LHCN-M2 (cell line): ENCODE results near the gene SNAPC2. TPM values are rescaled to one million over a fixed set of nuclear protein-coding genes. Genes with fewer than 3 reads are reported as not detected.
"Not testable (repeated sequence)": the region's sequence is repeated elsewhere in the genome, so short reads cannot be mapped to it uniquely, and the experiment has no call there.

Experiments used
- DNase-seq: peaks from one replicate; pipeline ENCODE4 v3.0.0-alpha.2; 2012; ENCODE audit warnings: low read depth
- total RNA-seq: library from RNA; depleted of rRNA; stranded (reverse); fragments of >200 nt; gene quantifications from 2 replicates; pipeline ENCODE4 v1.2.3, GENCODE V29; 2014

The SNAPC2 gene
- total RNA-seq, 1 experiment from 2014 or later, result 25.5 TPM

DNA sequence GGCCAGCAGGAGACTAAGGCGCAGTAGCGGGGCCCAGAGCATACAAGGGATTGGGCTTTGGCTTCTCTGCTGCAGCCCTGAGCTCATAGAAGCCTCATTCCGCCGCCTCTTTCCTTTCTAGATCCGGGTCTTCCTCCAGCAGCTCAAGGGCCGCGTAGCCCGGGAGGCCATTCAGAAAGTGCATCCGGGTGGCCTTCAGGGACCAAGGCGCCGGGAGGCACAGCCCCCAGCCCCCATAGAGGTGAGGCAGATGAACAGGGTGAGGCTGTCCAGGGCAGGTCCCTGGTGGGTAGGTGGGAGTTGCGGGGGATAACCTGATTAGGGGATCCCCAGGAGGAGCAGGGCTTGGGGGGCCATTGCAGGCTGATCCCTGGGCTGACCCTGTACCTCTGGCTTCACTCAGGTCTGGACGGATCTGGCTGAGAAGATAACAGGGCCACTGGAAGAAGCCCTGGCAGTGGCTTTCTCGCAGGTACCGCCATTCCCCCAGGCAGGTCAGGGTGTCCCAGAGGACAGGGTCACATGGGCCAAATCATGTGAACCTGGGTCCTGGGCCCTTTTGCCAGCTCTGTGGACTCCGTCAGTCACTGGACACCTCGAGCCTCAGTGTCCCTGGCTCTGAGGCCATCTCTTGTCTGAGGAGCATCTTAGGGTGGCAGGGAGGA, 1.3 kb downstream of the SNAPC2 start:
- no peak for DNase-seq

DNA sequence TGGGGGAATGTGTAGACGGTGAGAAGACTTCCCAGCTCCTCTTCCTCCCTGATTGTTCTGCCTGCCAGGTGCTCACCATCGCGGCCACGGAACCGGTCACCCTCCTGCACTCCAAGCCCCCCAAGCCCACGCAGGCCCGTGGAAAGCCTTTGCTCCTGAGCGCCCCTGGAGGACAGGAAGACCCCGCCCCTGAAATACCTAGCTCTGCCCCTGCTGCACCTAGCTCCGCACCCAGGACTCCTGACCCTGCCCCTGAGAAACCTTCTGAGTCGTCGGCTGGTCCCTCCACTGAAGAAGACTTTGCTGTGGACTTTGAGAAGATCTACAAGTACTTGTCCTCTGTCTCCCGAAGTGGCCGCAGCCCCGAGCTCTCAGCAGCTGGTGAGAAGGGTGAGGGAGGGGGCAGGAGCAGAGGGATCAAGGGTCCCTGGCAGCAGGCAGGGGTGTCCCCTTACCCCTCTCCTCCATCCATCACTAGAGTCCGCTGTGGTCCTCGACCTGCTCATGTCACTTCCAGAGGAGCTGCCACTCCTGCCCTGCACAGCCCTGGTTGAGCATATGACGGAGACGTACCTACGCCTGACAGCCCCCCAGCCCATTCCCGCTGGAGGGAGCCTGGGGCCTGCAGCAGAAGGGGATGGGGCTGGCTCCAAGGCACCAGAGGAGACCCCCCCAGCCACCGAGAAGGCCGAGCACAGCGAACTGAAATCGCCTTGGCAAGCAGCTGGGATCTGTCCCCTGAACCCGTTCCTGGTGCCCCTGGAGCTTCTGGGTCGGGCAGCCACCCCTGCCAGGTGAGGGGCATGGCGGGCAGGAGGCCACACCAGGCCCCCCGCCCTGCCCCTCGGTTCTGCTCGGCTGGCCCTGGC, 2.1 kb downstream of the SNAPC2 start:
- DNase-seq, result no peak

DNA sequence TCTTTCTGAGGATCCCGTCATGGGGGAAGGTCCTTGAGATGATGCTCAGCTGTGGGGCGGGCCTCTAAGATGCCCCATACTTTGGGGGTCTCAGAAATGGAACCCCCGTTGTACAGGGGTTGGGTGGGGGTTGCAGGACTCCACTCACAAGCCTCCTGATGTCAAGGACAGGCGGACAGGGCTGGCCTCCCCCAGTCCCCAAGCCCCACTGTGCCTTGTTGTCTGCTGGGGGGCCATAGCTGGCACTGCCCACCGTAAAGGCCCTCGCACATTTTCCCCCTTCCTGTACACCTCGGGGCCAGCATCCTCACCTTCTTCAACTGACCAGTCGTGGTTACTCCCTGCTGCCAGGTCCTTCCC, 2.7 kb downstream of the SNAPC2 start:
- no peak for DNase-seq

DNA sequence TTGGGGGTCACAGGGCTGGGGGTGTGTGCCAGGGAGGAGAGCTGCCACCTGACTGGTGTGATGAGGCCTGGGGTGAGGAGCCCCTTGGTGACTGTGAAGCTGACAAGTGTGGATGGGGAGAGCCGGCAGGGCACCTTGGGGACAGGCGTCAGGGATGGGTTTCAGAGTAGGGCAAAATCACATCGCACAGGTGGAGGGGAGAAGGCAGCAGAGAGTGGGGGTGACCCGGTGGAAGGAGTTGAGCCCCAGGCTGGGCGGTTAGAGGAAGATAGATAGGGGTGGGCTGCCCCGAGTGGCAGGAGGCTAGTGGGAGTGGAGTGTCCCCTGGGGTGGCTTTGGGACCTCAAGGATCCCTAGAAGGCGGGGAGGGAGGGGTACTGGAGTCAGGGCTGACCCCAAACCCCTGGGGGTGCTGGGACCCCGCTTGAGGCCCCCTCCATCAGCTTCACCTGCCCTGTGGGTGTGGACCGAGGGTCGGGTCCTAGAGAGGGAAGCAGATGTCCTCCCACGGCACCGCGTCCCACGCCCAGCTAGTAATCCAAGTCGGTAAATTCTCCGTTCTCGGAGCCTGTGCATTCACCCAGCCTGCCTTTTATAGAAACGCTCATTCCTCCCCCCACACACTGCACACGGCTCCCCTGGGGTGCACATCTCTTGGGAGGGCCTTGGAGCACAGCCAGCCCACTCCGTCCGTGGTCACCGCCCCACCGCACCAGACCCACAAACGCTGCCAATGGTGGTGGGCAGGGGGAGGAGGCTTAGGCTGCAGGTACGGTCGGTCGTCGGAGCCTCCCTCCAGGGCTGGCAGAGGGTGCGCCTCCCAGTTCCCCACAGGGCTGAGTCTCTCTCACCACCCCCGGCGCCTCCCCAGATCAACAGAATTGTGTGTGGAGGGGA, 3.4 kb downstream of the SNAPC2 start:
- DNase-seq, result no peak

DNA sequence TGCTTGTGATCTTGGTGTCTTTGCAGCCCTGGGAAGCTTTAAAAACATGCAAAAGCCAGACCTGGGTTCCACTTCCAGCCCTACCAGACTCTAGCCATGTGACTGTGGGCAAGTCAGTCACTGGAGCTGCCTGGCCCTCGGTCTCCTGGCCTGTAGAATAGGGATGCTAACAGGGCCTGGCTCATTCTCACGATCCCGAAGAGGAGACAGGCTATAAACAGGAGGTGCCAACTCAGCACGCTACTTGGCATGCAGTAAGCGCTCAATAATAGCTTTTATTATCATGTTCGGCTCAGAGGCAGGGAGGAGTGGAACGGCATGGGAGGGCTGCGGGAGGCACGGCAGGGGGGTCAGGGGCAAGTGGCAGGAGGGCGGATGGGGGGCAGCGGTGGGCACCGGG, 4.1 kb downstream of the SNAPC2 start:
- no peak for DNase-seq

DNA sequence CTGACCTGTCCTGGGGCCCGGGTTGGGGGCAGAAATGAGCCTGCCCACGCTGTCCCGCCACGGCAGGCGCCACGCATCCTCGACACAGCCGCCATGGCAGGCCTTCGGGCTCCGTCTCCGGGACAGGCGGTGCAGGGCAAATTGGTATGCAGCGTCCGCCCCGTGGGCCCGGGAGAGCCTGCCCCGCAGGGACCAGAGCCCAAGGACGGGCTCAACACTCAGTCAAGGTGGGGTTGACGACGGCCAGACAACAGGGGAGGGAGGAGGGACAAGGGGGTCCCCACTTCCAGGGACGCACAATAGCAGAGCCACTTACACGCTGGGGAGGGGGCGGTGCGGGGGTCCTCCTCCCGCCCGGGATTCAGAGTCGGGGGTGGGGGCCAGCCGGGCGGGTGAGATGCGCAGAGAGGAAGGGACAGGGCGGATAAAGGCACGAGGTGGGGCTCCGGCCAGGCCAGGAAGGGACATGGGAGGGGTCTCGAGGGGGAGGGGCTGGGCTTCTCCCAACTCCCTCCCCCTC, 4.6 kb downstream of the SNAPC2 start:
- no peak for DNase-seq

DNA sequence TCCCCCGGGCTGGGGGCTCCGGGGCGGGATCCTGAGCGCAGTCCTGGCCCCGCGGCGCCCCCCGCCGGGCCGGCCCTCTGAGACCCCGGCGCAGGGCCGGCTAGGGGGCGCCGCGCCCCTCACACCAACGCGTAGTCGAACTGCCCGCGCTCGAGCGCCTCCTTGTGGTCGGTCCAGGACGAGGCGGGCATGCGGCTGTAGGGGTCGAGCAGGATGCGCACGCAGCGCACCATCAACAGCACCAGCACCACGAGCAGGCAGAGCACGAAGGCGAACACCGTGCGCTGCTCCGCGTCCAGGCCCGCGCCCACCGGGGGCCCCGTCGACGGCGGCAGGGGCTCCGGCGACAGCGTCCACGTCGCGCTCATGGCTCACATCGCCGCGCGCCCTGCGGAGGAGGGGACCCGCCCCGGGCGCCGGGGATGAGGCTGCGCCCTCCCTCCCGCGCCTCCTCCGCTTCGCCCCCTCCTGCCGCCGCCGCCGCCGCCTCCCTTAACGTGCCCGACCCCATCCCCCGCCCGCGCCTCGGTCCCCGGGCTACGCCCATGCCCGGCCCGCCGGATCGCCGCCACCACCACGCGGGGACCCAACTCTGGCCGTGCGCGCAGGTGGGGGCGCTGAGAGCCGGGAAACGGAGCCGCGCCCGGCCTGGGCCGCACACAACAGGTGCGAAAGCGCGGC, 5.2 kb downstream of the SNAPC2 start:
- DNase-seq, result peak; percentile 54

DNA sequence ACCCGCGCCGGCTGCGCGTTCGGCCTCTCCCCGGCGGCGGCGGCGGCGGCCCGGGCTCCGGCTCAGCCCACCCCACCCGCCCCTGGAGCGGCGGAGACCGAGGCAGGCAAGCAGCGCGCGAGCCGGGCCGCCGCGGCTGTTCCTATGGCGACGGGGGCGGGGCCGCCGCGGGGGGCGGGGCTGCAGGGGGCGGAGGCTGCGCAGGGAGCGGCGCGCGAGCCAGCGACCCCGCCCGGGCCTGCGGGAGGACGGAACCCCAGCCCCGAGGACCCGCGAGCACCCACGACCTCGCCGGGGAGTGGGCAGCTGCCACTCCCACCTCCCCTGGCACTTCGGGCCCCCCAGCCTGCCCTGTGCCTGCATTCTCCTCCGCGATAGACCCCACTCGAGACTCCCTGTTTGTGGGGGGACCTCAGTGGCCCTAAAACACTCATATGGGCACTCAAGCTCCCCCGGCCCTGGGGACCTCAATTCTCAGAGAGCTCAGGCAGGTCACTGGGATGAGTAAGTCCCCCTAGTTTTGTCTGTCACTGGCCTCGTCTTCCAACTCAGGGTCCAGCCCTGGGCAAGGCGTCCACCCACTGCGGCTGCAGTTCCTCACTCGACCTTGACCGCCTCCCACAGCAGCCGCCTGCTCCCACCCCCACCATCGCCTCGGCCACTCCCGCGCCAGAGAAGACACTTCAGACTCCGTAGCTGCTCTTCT, 6.0 kb downstream of the SNAPC2 start, which contains the start of gene CTXN1:
Gene CTXN1 (minus strand): TSS at position 115 of the 706 bp plus-strand sequence. CDS start 597 bp downstream, outside the sequence.
- DNase-seq, result no peak

DNA sequence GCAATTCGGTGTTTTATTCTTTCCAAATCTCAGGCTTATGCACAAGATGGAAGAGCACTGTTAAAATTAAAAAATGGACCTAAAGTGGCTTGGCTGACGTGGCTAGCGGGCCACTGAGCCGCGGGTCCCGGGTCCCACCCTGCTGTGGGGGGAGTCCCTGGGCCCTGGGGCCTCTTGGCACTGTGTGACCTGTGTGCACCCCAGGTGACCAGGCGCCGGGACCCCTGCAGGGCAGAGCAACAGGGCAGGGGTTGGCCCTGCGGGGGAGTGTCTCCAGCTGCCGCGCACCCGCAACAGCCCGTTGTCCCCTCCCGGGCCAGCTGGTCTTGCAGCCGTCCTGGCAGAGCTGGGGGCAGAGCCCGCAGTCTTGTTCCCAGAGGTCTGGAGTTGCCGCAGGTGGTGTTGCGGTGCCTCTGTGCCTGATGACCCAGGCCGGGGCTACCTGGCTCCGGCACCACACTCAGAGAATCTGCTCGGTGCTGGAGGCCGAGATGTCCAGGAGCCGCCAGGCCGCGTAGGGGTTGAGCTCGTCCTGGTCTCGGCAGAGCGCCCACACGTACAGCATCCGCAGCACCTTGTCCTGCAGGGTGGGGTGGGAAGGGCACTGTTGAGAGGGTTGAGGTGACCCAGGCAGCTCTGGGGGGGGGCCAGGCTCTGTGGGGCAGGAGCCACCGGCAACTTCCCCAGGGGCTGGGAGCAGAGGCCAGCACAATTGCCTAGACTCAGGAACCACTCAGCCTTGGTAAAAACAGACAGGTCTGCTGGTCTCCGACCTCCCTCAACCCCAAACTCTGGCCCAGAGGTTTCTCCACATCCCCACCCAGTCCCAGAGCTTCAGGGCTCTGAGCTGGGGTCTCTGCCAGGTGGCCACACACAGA, 6.8 kb downstream of the SNAPC2 start:
- no peak for DNase-seq

DNA sequence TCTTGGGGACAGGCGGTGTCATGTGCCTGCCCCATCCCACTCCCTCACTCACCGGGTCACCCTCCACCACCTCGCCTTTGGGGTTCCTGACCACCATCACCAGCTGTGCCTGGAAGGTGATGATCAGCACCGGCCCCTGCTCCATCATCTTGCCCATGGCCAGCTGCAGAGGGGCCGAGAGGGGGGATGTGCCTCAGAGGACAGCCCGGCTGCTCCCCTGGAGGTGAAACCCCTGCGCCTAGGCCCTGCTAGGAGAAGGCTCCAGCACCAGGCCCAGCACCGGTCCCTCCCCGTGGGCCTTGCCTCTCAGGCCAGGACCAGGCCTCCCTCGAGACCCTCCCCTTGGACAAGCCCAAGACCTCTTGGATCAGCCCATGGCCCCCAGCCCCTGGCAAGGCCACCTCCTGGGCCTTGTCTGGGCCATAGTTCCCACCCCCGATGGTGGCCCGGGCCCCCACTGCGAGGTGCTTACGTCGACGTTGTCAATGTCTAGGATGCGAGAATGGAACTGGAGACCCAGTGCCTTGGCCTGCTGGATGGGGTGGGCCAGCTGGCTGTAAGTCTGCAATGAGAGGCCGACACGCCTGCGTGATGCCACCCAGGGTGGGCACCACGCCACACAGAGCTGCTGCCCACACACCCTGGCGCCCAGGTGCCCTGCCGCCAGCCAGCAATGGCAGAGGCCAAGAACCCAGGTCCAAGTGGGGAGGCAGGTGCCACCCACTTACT, 7.6 kb downstream of the SNAPC2 start:
- no peak for DNase-seq

DNA sequence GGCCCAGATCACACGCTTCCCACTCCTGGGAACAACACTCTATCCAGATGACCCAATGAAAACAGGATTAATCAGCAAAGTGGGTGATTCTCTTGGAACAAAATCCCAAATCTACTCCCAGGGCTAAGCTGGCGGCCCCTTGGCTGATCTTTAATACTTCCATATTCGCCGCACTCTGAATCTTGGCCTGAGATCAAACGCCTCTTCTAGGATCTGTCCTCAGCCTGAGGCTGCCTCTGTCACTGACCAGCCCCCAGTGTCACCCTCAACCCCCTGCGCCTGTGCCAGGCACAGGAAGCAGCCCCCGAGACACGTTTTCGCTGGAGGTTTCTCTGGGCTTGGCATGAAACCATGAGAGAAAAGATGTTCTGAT, 8.2 kb downstream of the SNAPC2 start:
- no peak for DNase-seq

DNA sequence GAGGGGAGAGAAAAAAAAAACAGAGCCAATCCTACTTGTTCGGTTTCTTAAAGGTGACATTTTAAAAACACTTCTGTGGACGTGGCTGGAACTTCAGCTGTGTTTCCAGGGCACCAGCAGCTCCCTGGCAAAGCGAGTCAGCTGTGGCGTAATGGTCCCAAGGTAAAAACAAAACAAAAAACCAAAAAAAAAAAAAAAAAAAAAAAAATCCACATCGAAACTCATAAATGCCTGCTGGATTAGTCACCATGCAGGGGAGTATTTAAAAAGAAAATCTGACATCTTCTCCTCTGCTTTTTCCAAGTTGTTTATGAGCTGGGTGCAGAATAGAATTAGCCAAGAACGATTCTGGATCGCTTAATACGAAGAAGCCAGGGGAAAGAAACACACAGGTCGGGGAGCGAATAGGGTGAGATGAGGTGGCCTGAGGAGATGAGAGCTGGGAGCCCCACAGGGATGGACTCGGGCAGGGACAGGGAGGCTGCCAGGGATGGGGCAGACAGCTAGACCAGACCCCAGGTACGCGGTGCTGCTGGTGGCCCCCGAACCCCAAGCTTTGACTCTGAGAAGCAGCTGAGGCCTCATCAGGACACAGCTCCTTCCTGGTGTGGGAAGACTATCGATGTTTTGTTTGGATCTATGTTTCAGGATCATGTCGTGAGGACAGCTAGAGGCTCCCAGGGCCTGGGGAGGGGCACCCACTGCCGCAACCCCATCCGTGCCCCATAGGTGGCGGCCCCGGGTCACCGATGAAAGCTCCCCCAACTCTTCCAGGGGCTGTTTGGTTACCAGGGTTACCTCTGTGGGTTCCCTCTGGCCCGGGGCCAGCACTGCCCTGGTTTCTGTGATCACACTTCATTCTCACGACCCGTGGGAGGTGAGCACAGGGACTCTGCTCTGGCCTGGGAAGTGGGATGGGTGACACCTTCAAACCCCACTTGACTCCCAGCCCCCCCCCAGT, 8.9 kb downstream of the SNAPC2 start:
- peak; percentile 78 for DNase-seq

DNA sequence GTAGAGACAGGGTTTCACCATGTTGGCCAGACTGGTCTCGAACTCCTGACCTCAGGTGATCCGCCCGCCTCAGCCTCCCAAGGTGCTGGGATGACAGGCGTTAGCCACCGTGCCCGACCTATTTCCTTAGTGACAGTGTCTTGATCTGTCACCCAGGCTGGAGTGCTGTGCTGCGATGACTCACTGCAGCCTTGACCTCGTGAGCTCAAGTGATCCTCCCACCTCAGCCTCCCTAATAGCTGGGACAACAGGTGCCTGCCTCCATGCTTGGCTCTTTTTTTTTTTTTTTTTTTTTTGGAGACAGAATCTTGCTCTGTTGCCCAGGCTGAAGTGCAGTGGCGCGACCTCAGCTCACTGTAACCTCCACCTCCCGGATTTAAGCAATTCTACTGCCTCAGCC, 9.9 kb downstream of the SNAPC2 start:
- DNase-seq, result not testable (repeated sequence)

DNA sequence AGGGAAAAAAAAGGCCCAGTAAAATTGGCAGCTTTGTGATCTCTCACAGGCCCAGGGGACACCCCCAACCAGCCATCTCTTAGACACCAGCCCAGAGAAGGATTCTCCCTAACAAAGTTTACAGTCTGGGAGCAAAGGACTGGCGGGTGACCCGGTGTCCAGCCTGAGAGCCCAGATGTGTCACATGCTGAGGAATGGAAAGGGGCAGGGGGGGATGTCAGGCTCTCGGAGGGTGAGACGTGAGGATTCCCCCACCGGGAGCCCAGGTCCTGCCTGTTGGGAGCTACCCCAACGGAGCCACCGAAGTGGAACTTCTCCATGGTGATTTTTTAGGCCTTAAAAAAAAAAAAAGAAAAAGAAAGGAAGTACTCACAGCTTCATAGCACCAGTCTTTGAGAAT, 10.6 kb downstream of the SNAPC2 start:
- DNase-seq, result no peak

DNA sequence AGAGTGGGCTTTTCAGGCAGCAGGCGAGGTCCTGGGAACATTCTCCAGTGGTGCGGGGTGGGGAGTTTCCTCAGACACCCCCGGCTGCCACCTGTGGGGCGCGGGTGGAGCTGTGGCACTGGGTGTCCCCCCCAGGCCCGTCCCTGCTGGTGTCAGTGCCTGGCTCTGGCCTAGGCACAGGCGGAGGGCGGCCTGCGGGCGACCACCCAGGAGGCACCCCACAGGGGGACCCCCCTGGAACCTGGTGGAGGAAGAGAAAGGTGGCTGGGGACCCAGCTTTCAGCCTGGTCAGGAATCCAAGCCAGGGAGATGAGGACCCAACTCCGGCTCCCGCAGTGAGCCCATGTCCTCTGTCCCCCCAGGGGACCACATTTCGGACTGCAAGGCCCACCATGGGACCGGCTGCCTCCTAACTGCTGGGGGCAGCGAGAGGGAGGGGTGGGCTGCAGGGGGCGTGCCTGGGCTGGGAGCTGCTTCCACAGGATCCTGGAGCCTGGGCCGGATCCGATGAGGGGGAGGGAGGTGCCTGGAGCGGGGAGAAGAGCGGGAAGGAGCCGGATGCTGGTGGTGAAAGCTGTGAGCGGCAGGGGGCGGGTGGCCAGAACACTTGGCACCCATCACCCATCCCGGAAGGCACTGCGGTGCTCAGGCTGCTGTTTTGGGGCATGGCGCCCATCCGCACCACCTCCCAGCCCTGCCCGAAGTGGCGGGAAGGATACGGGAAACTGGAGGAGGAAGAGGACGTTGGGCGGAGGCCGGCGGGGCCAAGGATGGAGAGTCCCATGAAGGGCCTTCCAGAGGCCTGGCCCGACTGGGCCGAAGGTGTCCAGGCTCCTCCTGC, 11.3 kb downstream of the SNAPC2 start:
- no peak for DNase-seq

DNA sequence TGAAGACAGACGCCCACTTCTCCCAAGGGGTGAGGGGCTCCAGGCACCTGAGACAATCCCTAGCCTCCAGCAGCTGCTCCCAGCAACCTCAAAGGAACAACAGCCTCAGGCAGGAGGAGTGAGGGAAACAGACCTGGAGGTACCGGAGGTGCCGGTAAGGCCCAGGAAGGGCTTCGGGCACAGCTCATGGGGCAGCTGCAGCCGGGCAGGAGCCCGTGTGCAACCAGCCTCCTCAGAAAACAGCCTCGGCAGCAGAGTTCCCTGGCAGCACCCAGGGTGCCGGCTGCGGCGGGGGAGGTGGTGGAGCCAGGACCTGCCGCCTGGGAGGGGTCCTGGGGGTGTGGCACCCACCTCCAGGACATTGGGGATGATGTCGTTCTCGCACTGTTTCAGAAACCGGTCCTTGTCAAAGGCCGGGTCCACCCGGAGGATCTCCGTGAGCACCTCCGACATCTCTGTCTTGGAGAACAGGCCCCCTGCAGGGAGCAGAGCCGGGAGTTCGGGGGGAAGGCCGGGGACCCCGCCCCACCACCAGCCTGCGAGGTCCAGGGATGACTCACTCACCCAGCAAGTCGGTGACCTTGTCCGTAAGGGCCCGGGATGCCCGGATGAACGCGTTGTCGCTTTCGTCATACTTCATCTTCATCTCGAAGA, 12.3 kb downstream of the SNAPC2 start:
- no peak for DNase-seq
